Heart left ventricle (tissue), 16 donors: ENCODE results near the gene LMTK2. TPM values are rescaled to one million over a fixed set of nuclear protein-coding genes. Genes with fewer than 3 reads are reported as not detected.
A peak's percentile ranks its signal among the peaks of the same experiment; 100 is the strongest.

Source experiments
- ATAC-seq, 4 donors: fragments of 200-7000 bp; cut with Tn5 transposase; one replicate each; pipeline ENCODE4 v1.9.1; 2020 to 2022; ENCODE audit warnings: moderate library complexity in 4 of 4, mild to moderate bottlenecking in 3 of 4, moderate number of reproducible peaks in 1 of 4
- DNase-seq, 5 donors: peaks; one replicate each; pipeline ENCODE4 v3.0.0-alpha.2; 2020
- H3K27ac ChIP-seq, 12 donors: fragments of 200-600 bp; sonication (generic) in 4 of 12; one replicate each; pipeline versions ENCODE4 v1.5.0 to v1.8.0; 2016 to 2022; ENCODE audit warnings: mild to moderate bottlenecking in 2 of 12
- H3K27me3 ChIP-seq, 9 donors: fragments of 200-600 bp; sonication (generic) in 2 of 9; one replicate each; pipeline versions ENCODE4 v1.5.1 to v1.8.0; 2016 to 2022; ENCODE audit warnings: mild to moderate bottlenecking in 3 of 9
- H3K36me3 ChIP-seq, 9 donors: fragments of 200-600 bp; sonication (generic) in 2 of 9; one replicate each; pipeline versions ENCODE4 v1.5.0 to v1.8.0; 2018 to 2022; ENCODE audit warnings: mild to moderate bottlenecking in 2 of 9
- H3K4me1 ChIP-seq, 12 donors: fragments of 200-600 bp; sonication (generic) in 4 of 12; one replicate each; pipeline versions ENCODE4 v1.5.0 to v1.8.0; 2016 to 2022; ENCODE audit warnings: mild to moderate bottlenecking in 3 of 12
- H3K4me3 ChIP-seq, 12 donors: fragments of 200-600 bp; sonication (generic) in 4 of 12; one replicate each; pipeline versions ENCODE4 v1.5.0 to v1.8.0; 2017 to 2022; ENCODE audit warnings: mild to moderate bottlenecking in 9 of 12, moderate library complexity in 4 of 12
- H3K9me3 ChIP-seq, 12 donors: fragments of 200-600 bp; sonication (generic) in 4 of 12; one replicate each; pipeline versions ENCODE4 v1.5.0 to v1.8.0; 2016 to 2022; ENCODE audit warnings: mild to moderate bottlenecking in 1 of 12
- CTCF ChIP-seq, 12 donors: fragments of 200-600 bp; sonication (generic) in 4 of 12; IDR thresholded peaks; one replicate each; pipeline versions ENCODE4 v1.5.0 to v1.8.0; 2018 to 2022; ENCODE audit warnings: antibody characterized with exemption in 12 of 12, mild to moderate bottlenecking in 5 of 12
- POLR2A ChIP-seq, 2 donors: fragments of 450-650 bp; IDR thresholded peaks; one replicate each; pipeline ENCODE4 v1.6.1; 2017; ENCODE audit warnings: antibody characterized with exemption in 2 of 2, mild to moderate bottlenecking in 2 of 2, moderate library complexity in 2 of 2
- WGBS, 4 donors: extraction: QIAGEN DNeasy Blood & Tissue Kit in 2 of 4; methylation state at CpG; one replicate each; pipeline versions ENCODE4 v1.1.5 to v1.1.7; 2013 to 2018; 5-methylcytosine and 5-hydroxymethylcytosine counted together
- intact Hi-C, 10 donors: fragments of 100-400 bp; cut with DNase I; formaldehyde crosslinking; loops; one replicate each; pipeline versions ENCODE4 v1.11.1 to v1.14.2; 2022
- polyA plus RNA-seq, 2 donors: library from polyadenylated mRNA; stranded (reverse); fragments of 200-250 nt; gene quantifications; one replicate each; pipeline ENCODE4 v1.2.3, GENCODE V29; 2013
- total RNA-seq, 9 donors: library from RNA; depleted of rRNA in 2 of 9; stranded (reverse); fragments of >200 nt in 2 of 9; fragmentation: NEBNext Ultra II Directional in 3 of 9; extraction: Animal tissue kit (Norgen Biotek cat#: 25700) in 3 of 9; gene quantifications; one replicate each; pipeline versions ENCODE4 v1.1.0 to v1.2.4, GENCODE V29; 2016 to 2023
- donor health status: ischemic (EF 13 %, LVEDD 7.1; RV severe dilation, severe dysfunction).
- donor health status: healthy with polysubstance abuse.
- donor health status: DM: no; HTN: yes; CAD: no.
- donor health status: DM: no; HTN: no; CAD: no.
- donor health status: ischemic (EF 25% LVEDD 6.9; RV normal size, moderate dysfunction).
- donor health status: ischemic (EF 25% LVEDD 5.7; RV mildly dilated, moderate dysfunction).
- donor health status: healthy.
- donor health status: DM: yes; HTN: yes; CAD: no.
- donor health status: ischemic (EF 35%, LVEDD 5.7; RV mildly dilated, moderate dysfunction).
- donor health status: nonischemic (EF 11% LVEDD 7.7; RV severe dilation, severe dysfunction).
- donor health status: DM: yes; HTN: yes; CAD: no.
- donor health status: PGD.
- donor health status: ischemic (EF 29% LVEDD 5.4; RV normal size, mild dysfunction).
- donor health status: nonischemic (EF 23%, LVEDD 6.1; RV moderate dilation, normal function).

Gene LMTK2
- total and polyA plus RNA-seq, 11 donors: 6.3 to 58.3 (median 27.3) TPM

DNA sequence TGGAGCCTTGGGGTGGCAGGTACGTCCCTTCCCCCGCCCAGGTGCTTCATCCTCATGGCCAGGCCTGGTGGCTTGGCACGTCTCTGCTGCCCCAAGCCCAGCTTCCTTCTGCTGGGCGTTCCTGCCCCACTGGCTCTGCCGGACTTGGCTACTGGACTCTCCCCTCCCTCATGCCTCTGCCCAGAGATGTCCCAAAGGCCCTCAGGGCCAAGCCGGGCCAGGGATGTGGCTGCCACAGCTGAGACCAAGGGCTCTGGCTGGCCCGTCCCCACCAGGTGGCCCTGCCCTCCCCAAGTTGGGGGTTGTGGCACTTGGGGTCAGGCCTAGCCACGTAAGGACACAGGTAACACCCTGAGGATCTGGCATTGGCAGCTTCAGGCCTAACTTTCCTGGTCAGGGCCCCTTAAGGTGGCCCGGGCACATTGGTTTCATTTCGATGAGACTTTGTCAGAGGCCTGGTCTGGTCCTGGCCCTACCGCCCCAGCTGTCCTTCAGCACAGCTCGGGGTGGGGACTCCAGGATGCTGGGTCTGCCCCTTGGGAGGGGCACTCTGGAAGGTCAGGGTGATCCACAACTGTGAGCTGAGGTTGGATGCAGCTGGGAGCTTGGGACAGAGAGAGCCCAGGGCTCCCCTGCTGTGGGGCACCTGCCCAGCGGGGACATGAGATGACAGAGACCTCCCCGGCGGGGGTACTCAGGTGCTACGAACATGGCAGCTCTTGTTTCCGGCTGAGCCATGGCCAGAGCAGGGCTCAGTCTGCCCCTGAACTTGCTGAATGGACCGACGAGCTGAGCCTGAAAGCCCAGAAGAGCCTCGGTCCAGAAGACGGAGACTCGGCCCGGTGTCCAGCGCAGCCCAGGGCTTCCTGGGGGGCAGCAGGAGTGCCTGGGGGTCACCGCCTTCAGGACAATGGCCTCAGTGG, 107.5 kb downstream of the LMTK2 start:
- Histone ChIP-seq H3K4me3 (no peak overlapping the region), H3K36me3 (peaks cover 0 to 26% (median 13%) of the 10 kb centered on the region in 9 donors), H3K27ac (no peak overlapping the region), H3K27me3 (peaks cover 0 to 9% (median 0%) of the 10 kb centered on the region in 9 donors), H3K4me1 (peaks cover 0 to 11% (median 0%) of the 10 kb centered on the region in 12 donors), H3K9me3 (no peaks in the 10 kb centered on the region)
- ATAC-seq: peak; percentile 8 to 16 (median 12)
- peak in 1 of 5 donors; percentile 56 for DNase-seq
- intact Hi-C loops: no loop called here
- TF ChIP-seq CTCF (IDR thresholded peaks at IDR 0.05) (no peak), POLR2A (IDR thresholded peaks at IDR 0.05) (no peak)
- WGBS, 4 donors: 77 to 86% (median 83%) methylated on average over 9 to 25 of the region's 25 CpGs

GRCh38 chr7:98214811-98215321, 108.2 kb downstream of the LMTK2 start:
- 89 to 94% (median 91%) methylated on average over 14 to 27 of the region's 27 CpGs for WGBS, 4 donors
- Histone ChIP-seq H3K27me3 (peaks cover 0 to 9% (median 0%) of the 10 kb centered on the region in 9 donors), H3K27ac (no peak overlapping the region), H3K9me3 (no peaks in the 10 kb centered on the region), H3K4me1 (peaks cover 0 to 11% (median 0%) of the 10 kb centered on the region in 12 donors), H3K4me3 (no peak overlapping the region), H3K36me3 (peaks cover 0 to 33% (median 19%) of the 10 kb centered on the region in 9 donors)
- DNase-seq: peak in 1 of 5 donors; percentile 55
- no peak for ATAC-seq
- no peak for TF ChIP-seq POLR2A (IDR thresholded peaks at IDR 0.05)
- no peak for TF ChIP-seq CTCF (IDR thresholded peaks at IDR 0.05)
- intact Hi-C loops: no loop called here

- Histone ChIP-seq H3K4me1 (peaks cover 0 to 7% (median 0%) of the 10 kb centered on the region in 12 donors), H3K4me3 (no peak overlapping the region), H3K27ac (no peak overlapping the region), H3K27me3 (peaks cover 0 to 9% (median 0%) of the 10 kb centered on the region in 9 donors), H3K36me3 (peaks cover 0 to 42% (median 26%) of the 10 kb centered on the region in 9 donors), H3K9me3 (no peaks in the 10 kb centered on the region)
- no peak for TF ChIP-seq CTCF (IDR thresholded peaks at IDR 0.05)
- TF ChIP-seq POLR2A (IDR thresholded peaks at IDR 0.05): no peak
- DNase-seq (peak in 2 of 5 donors; percentile 23 to 47), ATAC-seq (no peak)
- intact Hi-C loops: no loop called here
- 91 to 93% (median 91%) methylated on average over 32 of the region's 32 CpGs for WGBS, 4 donors
Measured at GRCh38 chr7:98215561-98216495, 109.2 kb downstream of the LMTK2 start.
